K562 (cell line): ENCODE measurements around the gene PNKD. TPM values are rescaled to one million over a fixed set of nuclear protein-coding genes. Genes with fewer than 3 reads are reported as not detected.

Source experiments
- ATAC-seq: fragments of 200-7000 bp; cut with Tn5 transposase; 3 replicates; pipeline ENCODE4 v1.9.1; 2020; ENCODE audit warnings: moderate library complexity
- BruUV-seq: library from RNA; stranded (reverse); fragments of 400-500 nt; replicated peaks from 2 replicates; lab custom pipeline; 2021; lab: Mats Ljungman, UMichigan
- CTCF ChIA-PET: fragments of 300-600 bp; formaldehyde crosslinking; extraction: SDS; loops from one replicate; lab custom pipeline; 2021; ENCODE audit warnings: low intra/inter-chr PET ratio; lab: Yijun Ruan, JAX
- POLR2A ChIA-PET: fragments of 300-600, 350-650 bp; sonication (Branson Sonifier 250); formaldehyde crosslinking; extraction: SDS; loops from one replicate; lab custom pipeline; 2021; ENCODE audit warnings: antibody characterized with exemption, inconsistent platforms; lab: Yijun Ruan, JAX
- DNase-seq, 4 experiments: peaks; one replicate each; pipeline versions ENCODE4 v3.0.0 to v3.0.0-alpha.2; 2011 to 2018; ENCODE audit warnings: low spot score in 3 of 4, mixed read lengths in 3 of 4; ENCODE audit errors: extremely low read depth in 1 of 4
- FAIRE-seq: peaks from 2 replicates; lab custom pipeline; 2011; peaks lifted over from hg19 to GRCh38; lab: Jason Lieb, UNC
- H2AFZ ChIP-seq: 2 replicates; pipeline ENCODE4 v1.6.0; 2011; ENCODE audit warnings: low read depth, low read length, control low read depth, inconsistent platforms
- H3K27ac ChIP-seq: fragments of 200-600 bp; 3 replicates; pipeline ENCODE4 v1.8.0; 2011; ENCODE audit warnings: low read depth, mild to moderate bottlenecking, control low read depth, inconsistent platforms, low read length, moderate library complexity, mixed read lengths; ENCODE audit errors: extremely low read depth
- H3K27me3 ChIP-seq, 2 experiments: fragments of 300-600 bp in 1 of 2; 2 replicates in 1 of 2; 3 replicates in 1 of 2; pipeline versions ENCODE4 v1.6.0 to v1.8.0; 2011; ENCODE audit warnings: inconsistent platforms in 2 of 2, low read length in 2 of 2, mild to moderate bottlenecking in 1 of 2, mixed read lengths in 1 of 2, moderate library complexity in 1 of 2; ENCODE audit not compliant: control insufficient read depth in 2 of 2, insufficient read depth in 2 of 2
- H3K36me3 ChIP-seq: fragments of 300-600 bp; 3 replicates; pipeline ENCODE4 v1.8.0; 2011; ENCODE audit warnings: mild to moderate bottlenecking, low read length, inconsistent platforms; ENCODE audit not compliant: control insufficient read depth, insufficient read depth
- H3K4me1 ChIP-seq, 2 experiments: fragments of 200-600 bp in 1 of 2; replicated peaks in 1 of 2; 2 replicates in 1 of 2; 3 replicates in 1 of 2; pipeline versions ENCODE4 v1.5.1 to v1.8.0; 2011; ENCODE audit warnings: inconsistent platforms in 2 of 2, low read length in 2 of 2, mild to moderate bottlenecking in 1 of 2, mixed read lengths in 1 of 2, moderate library complexity in 1 of 2; ENCODE audit not compliant: control insufficient read depth in 2 of 2, insufficient read depth in 2 of 2
- H3K4me2 ChIP-seq: 2 replicates; pipeline ENCODE4 v1.6.1; 2011; ENCODE audit warnings: low read length, control low read depth, inconsistent platforms, mixed read lengths; ENCODE audit not compliant: insufficient read depth
- H3K4me3 ChIP-seq: fragments of 200-600 bp; sonication (generic), shearing (Covaris generic); 2 replicates; pipeline ENCODE4 v1.5.1; 2016; ENCODE audit warnings: control low read depth, inconsistent platforms
- H3K79me2 ChIP-seq: fragments of 200-600 bp; 3 replicates; pipeline ENCODE4 v1.8.0; 2011; ENCODE audit warnings: low read length, inconsistent platforms; ENCODE audit not compliant: control insufficient read depth, insufficient read depth
- H3K9ac ChIP-seq, 2 experiments: 2 replicates each; pipeline versions ENCODE4 v1.6.0 to v1.6.1; 2011; ENCODE audit warnings: low read depth in 2 of 2, low read length in 2 of 2, control low read depth in 1 of 2, inconsistent platforms in 1 of 2, mild to moderate bottlenecking in 1 of 2, mixed read lengths in 1 of 2; ENCODE audit not compliant: insufficient read depth in 1 of 2
- H3K9me1 ChIP-seq: one replicate; pipeline ENCODE4 v1.6.0; 2011; ENCODE audit warnings: inconsistent platforms, mild to moderate bottlenecking, low read length, moderate library complexity; ENCODE audit not compliant: control insufficient read depth, insufficient read depth
- H3K9me3 ChIP-seq: replicated peaks from 2 replicates; pipeline ENCODE4 v1.5.1; 2011; ENCODE audit warnings: low read depth, low read length, inconsistent platforms; ENCODE audit not compliant: control insufficient read depth, insufficient read depth
- H4K20me1 ChIP-seq: replicated peaks from 2 replicates; pipeline ENCODE4 v1.6.1; 2011; ENCODE audit warnings: low read length, inconsistent platforms, mixed read lengths; ENCODE audit not compliant: control insufficient read depth, insufficient read depth
- GABPB1 ChIP-seq: sonication (generic); formaldehyde crosslinking; IDR thresholded peaks from 2 replicates; pipeline ENCODE4 v1.8.0; 2022; ENCODE audit warnings: mild to moderate bottlenecking, missing genetic modification reagents
- ZNF785 ChIP-seq: fragments of 250-450 bp; sonication (Bioruptor Pico); IDR thresholded peaks from 2 replicates; pipeline ENCODE4 v1.4.0; 2020; ENCODE audit warnings: mild to moderate bottlenecking
- WGBS: fragments of 100-300 bp; shearing (Covaris generic); methylation state at CpG from one replicate; pipeline ENCODE4 v1.1.6; 2016; ENCODE audit warnings: low coverage, mixed read lengths; ENCODE audit not compliant: insufficient coverage; ENCODE audit errors: missing lambda C conversion rate; 5-methylcytosine and 5-hydroxymethylcytosine counted together
- in situ Hi-C: fragments of 300-500 bp; cut with MboI; formaldehyde crosslinking; loops from 4 replicates; pipeline ENCODE4 v1.15.0; 2018; ENCODE audit warnings: inconsistent platforms, mixed read lengths
- intact Hi-C: fragments of 100-400 bp; cut with micrococcal nuclease; formaldehyde crosslinking; loops from 2 replicates; pipeline ENCODE4 v1.14.2; 2022
- polyA plus RNA-seq, 8 experiments: library from polyadenylated mRNA; depleted of rRNA in 4 of 8; stranded (reverse) in 5 of 8; unstranded in 3 of 8; fragments of >200 nt; fragmentation: Nextera tagmentation in 2 of 8; fragmentation: Illumina TruSeq in 1 of 8; extraction: Ambion mirVana in 2 of 8; extraction: Trizol in 1 of 8; gene quantifications; 2 replicates each; pipeline versions ENCODE4 v1.2.1 to v1.2.3, GENCODE V29; 2011 to 2014; ENCODE audit warnings: inconsistent platforms in 1 of 8, missing spikeins in 1 of 8
- total RNA-seq, 7 experiments: library from RNA; depleted of rRNA in 6 of 7; stranded (reverse); fragments of >200 nt in 6 of 7; fragmentation: Illumina TruSeq in 2 of 7; extraction: Trizol in 2 of 7; gene quantifications; 2 replicates each; pipeline versions ENCODE4 v1.2.1 to v1.2.3, GENCODE V29; 2011 to 2021; ENCODE audit warnings: low replicate concordance in 1 of 7
- TF ChIP-seq, protein P1 (sequence below): fragments of 250-450 bp; sonication (Bioruptor Pico); IDR thresholded peaks from 2 replicates; pipeline ENCODE4 v1.4.0; 2020; ENCODE audit warnings: mild to moderate bottlenecking, moderate library complexity
- TF ChIP-seq, protein P2 (sequence below): fragments of 450-650 bp; IDR thresholded peaks from 2 replicates; pipeline ENCODE4 v1.6.1; 2016; ENCODE audit warnings: mild to moderate bottlenecking
- TF ChIP-seq, protein P3 (sequence below): sonication (generic); formaldehyde crosslinking; IDR thresholded peaks from 2 replicates; pipeline ENCODE4 v1.8.0; 2023; ENCODE audit warnings: mild to moderate bottlenecking, missing genetic modification reagents
- TF ChIP-seq, protein P4 (sequence below): sonication (generic); formaldehyde crosslinking; IDR thresholded peaks from 2 replicates; pipeline ENCODE4 v1.8.1; 2023; ENCODE audit warnings: mild to moderate bottlenecking, missing genetic modification reagents

Gene PNKD
- total and polyA plus RNA-seq, 9 of the 15 experiments (the other 6 are each of a cell fraction or from before 2014, with no cell fraction given) = 26.0 to 105 (median 60.1) TPM

DNA sequence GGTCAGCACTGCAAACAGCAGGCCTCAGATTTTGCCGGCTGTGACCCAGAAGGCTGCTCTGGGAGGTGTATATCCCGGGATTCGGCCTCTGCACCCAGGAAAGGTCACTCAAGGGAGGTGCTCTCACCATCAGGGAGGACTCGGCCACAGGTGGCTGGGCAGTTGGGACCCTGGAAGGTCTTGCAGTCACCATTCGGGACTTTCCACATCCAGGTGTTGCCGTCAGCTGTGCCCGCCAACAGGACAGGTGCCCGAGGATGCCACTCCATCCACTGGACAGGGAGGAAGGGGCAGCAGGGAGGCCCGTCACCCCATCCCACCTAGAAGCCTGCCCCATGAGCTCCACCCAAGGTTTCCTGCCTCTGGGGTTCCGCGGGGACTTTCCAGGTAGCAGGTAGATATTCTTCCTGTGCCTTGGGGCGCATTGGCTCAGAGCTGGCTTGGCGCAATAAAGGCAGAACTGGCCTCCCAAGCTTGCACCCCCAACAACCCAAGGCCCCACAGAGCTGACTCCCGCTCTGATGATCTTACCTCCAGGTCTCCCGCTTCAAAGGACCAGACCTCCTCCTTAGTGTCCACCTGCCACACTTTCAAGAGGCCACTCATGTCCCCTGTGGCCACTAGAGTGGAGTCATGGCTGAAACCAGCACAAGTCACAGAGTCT, 3.9 kb upstream of the PNKD start:
- in situ Hi-C loops = no loop called here
- no peak for DNase-seq
- no peaks in the 10 kb centered on the region for H3K9me1 ChIP-seq
- intact Hi-C loops = no loop called here
- POLR2A ChIA-PET = interaction anchor here (0.6 kb wide), 2 partner anchors 53 to 129 kb away, joined by 3 read pairs; no protein-coding TSS in a partner anchor
- 95% methylated on average over 9 of the region's 15 CpGs for WGBS
- no peak overlapping the region for H3K27ac ChIP-seq
- ATAC-seq = no peak
- 0 out of 2 replicates have a peak, but pooled peaks cover 3% of the 10 kb centered on the region for H4K20me1 ChIP-seq
- H3K36me3 ChIP-seq = peaks cover 39% of the 10 kb centered on the region; the same call in 2 of the 3 replicates
- no peaks in the 10 kb centered on the region for H3K9me3 ChIP-seq
- FAIRE-seq = no peak
- H3K27me3 ChIP-seq = no peaks in the 10 kb centered on the region
- H3K79me2 ChIP-seq = peaks cover 22% of the 10 kb centered on the region
- H3K9ac ChIP-seq = no peak overlapping the region; a peak in 1 of 4 replicates
- H2AFZ ChIP-seq = no peak overlapping the region
- no TSS peak for BruUV-seq
- CTCF ChIA-PET = no interaction called here
- peaks cover 4 to 23% of the 10 kb centered on the region in 2 experiments; a peak in 3 of 5 replicates for H3K4me1 ChIP-seq
- no peak overlapping the region for H3K4me2 ChIP-seq
- no peak overlapping the region for H3K4me3 ChIP-seq
- TF ChIP-seq, protein P1, sequence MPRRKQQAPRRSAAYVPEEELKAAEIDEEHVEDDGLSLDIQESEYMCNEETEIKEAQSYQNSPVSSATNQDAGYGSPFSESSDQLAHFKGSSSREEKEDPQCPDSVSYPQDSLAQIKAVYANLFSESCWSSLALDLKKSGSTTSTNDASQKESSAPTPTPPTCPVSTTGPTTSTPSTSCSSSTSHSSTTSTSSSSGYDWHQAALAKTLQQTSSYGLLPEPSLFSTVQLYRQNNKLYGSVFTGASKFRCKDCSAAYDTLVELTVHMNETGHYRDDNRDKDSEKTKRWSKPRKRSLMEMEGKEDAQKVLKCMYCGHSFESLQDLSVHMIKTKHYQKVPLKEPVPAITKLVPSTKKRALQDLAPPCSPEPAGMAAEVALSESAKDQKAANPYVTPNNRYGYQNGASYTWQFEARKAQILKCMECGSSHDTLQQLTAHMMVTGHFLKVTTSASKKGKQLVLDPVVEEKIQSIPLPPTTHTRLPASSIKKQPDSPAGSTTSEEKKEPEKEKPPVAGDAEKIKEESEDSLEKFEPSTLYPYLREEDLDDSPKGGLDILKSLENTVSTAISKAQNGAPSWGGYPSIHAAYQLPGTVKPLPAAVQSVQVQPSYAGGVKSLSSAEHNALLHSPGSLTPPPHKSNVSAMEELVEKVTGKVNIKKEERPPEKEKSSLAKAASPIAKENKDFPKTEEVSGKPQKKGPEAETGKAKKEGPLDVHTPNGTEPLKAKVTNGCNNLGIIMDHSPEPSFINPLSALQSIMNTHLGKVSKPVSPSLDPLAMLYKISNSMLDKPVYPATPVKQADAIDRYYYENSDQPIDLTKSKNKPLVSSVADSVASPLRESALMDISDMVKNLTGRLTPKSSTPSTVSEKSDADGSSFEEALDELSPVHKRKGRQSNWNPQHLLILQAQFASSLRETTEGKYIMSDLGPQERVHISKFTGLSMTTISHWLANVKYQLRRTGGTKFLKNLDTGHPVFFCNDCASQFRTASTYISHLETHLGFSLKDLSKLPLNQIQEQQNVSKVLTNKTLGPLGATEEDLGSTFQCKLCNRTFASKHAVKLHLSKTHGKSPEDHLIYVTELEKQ (CRISPR knock-in tag) = no peak
- TF ChIP-seq, protein P2, sequence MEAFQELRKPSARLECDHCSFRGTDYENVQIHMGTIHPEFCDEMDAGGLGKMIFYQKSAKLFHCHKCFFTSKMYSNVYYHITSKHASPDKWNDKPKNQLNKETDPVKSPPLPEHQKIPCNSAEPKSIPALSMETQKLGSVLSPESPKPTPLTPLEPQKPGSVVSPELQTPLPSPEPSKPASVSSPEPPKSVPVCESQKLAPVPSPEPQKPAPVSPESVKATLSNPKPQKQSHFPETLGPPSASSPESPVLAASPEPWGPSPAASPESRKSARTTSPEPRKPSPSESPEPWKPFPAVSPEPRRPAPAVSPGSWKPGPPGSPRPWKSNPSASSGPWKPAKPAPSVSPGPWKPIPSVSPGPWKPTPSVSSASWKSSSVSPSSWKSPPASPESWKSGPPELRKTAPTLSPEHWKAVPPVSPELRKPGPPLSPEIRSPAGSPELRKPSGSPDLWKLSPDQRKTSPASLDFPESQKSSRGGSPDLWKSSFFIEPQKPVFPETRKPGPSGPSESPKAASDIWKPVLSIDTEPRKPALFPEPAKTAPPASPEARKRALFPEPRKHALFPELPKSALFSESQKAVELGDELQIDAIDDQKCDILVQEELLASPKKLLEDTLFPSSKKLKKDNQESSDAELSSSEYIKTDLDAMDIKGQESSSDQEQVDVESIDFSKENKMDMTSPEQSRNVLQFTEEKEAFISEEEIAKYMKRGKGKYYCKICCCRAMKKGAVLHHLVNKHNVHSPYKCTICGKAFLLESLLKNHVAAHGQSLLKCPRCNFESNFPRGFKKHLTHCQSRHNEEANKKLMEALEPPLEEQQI = no peak
- TF ChIP-seq, protein P3, sequence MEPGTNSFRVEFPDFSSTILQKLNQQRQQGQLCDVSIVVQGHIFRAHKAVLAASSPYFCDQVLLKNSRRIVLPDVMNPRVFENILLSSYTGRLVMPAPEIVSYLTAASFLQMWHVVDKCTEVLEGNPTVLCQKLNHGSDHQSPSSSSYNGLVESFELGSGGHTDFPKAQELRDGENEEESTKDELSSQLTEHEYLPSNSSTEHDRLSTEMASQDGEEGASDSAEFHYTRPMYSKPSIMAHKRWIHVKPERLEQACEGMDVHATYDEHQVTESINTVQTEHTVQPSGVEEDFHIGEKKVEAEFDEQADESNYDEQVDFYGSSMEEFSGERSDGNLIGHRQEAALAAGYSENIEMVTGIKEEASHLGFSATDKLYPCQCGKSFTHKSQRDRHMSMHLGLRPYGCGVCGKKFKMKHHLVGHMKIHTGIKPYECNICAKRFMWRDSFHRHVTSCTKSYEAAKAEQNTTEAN = no peak
- TF ChIP-seq ZNF785 (CRISPR knock-in tag) (no peak), GABPB1 (no peak)
- TF ChIP-seq, protein P4, sequence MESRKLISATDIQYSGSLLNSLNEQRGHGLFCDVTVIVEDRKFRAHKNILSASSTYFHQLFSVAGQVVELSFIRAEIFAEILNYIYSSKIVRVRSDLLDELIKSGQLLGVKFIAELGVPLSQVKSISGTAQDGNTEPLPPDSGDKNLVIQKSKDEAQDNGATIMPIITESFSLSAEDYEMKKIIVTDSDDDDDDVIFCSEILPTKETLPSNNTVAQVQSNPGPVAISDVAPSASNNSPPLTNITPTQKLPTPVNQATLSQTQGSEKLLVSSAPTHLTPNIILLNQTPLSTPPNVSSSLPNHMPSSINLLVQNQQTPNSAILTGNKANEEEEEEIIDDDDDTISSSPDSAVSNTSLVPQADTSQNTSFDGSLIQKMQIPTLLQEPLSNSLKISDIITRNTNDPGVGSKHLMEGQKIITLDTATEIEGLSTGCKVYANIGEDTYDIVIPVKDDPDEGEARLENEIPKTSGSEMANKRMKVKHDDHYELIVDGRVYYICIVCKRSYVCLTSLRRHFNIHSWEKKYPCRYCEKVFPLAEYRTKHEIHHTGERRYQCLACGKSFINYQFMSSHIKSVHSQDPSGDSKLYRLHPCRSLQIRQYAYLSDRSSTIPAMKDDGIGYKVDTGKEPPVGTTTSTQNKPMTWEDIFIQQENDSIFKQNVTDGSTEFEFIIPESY (CRISPR knock-in tag) = no peak
